Measurements from ENCODE around the gene IMMP2L.

IMMP2L gene

DNA sequence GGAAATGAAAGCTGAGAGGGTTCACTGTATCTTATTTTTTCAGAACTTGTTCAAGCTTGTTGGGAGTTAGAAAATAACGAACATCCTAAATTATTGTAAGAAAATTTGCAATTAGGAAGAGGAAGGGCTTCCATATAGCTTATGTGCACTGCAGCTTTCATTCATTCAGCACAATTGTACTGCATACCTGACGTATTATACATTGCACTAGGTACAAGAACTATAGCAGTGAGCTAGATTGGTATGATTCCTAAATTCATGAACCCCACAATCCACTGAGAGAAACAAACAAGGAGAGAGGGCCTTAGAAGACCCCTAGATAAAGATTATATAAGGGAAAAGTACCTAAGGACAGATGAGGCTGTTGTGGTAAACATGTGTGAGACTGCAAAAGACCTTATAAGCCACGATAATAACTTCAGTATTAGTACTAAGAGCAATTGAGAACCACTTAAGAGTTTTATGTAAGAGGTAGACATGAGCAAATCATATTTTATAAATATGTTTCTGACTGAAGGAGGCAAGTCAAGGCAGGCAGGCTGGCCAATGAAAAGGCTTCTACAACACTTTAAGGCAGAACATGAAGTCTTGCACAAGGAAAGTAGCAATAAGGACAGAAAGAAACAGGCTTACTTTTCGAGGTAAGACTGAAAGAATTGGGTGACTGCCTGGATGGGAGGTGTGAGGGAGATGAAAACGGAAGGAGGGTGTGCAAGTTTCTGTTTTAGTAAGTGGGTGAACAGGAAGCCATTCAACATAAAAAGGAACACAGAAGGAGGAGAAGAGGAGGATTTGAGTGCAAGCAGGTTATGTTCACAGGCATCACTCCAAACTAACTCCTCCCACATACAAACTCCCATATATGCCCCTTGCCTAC, 549.3 kb downstream of the IMMP2L start:
- DNase-seq: no peak

DNA sequence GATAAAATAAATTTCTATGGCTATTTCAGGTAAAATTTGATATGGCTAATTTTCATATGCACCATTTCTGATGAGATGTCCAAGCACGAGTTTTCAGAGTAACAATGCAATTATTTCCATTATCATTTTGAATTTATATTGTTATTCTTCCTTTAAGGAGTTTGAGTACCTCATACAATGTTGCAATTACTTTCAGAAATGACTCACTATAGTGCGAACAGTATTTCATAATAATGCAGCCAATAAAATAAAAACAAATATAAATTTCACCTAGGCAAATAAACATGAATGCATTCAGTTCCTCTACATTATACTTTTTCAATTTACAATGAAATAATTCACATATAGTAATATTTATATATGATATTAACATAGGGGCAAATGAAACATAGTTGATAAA, 550.1 kb downstream of the IMMP2L start:
- DNase-seq: no peak

DNA sequence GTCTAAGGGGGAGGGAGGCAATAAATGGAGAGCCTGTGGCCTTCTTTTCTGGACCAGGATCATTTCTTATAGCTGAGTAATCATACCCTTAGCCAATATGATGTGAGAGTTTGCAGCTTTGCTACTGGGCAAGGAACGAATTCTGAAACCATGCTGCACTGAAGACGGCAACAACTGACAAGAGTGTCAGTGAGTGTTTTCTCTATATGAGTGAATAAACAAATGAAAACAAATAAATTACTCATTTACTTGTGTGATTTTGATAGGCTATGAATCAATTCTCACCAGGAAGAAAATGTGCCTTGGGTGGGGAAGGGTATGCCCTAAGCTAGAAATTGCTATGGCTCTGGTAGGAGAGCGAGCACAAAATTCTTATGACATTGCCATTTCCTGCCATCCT, 550.8 kb downstream of the IMMP2L start:
- no peak for DNase-seq

DNA sequence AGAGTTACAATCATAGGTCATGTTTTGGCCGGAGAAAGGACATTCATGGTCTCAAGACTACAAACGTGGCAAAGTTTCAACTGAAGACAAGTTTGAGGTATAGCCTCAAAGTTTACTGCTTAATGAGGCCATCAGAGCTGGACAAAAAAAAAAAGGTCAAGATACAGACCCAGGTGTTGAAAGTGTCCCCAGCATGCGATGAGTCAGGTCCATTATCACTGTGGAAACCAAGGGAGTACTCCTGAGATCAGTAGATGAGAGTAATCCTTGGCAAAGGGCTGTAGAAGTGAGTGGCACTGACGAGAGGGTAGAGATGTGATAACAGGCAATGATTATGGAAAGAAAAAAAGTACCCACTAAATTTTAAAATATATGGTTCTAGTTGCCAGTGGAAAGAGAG, 551.5 kb downstream of the IMMP2L start:
- no peak for DNase-seq

DNA sequence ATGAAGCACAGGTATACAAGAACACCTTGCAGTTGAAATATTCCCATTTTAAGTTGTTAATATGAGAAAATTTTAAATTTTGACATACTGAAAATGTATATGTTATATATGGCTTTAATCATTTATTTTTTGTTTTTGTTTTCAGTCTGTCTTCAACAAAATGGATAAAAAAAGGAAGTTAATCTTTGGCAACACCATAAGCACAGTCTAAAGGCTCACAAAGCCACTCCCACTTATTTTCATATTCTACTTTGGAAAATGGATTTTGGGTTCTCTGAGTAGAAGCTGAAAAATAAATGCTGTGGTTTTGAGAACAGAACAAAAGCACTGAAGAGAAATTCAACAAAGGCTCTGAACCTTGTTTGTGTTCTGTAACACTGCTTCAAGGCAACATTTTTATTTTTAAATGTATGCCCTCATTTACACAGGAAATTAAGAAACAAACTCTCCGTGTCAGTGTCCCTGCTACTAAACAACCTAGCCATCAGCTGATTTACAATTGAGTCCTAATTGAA, 552.7 kb downstream of the IMMP2L start:
- no peak for DNase-seq

DNA sequence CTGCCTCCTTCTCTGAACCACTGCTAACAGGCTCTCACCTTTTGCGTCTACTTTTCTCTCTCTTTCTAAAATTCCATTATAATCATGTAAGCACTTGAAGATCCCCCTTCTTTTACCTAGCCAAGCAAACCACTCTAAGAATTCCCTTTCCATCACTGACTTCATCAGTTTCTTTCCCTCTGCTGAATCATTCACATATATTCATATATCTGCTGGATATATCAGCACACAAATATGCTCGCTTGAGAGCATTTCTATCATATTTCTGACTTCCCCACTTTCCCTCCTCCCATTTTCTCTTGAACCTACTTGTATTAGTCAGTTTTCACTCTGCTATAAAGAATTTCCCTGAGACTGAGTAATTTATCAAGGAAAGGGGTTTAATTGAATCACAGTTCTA, 555.6 kb downstream of the IMMP2L start:
- no peak for DNase-seq

DNA sequence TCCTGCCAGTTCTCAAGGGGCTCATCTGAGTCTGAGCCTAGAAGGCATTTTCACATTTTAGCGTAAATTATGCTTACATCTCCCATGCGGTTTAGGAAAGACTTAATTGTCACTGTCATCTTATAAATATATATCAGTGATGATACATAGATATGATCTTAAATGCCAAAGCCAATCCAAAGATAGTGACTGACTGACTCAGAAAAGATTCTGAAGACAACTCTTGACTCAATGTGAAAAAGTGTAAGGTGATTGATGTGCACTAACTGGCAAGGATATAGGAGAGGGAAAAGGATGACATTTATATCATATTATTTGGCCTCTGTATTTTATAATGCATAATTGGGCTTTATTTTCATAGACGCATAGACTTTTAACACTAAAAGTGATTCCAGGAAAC, 556.3 kb downstream of the IMMP2L start:
- no peak for DNase-seq

DNA sequence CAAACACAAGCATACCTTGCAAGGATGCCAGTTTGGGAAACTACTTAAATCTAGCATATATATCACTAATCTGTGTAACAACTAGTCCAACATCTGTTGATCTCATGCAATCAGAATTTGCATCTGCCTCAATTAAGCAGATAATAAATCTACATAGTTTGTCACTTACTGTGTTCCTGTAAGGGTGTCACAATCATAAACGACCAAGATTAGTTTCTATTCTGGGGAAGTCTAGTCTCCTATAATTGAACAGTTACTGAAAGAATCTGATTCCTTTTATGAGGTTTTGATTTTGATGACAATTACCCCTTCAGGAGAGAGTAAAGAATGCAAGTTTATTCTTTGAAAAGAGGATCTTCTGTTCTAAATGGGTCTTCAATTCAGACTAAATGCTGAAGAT, 556.8 kb downstream of the IMMP2L start:
- no peak for DNase-seq

DNA sequence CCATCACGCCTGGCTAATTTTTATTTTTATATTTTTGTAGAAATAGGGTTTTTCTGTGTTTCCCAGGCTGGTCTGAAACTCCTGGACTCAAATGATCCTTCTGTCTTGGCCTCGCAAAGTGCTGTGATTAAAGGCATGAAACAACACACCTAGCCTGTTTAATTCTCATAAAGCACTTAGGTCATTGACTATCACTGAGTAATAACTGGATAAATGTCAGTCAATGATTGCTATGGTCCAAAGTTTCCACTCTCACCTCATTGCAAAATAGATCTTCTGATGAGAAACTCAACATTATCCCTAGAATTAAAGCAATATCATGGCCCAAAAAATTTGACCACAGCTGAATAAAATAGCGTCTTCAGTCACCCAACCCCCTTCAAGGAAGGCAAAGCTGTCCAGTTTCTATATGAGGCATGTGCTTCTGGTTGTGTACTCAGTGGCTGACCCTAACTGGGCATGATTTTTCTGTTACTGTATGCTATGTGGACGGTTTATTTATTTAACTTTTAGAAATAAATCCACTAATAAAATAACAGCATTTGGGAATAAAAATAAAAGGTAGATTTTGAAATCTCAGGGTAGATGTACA, 557.9 kb downstream of the IMMP2L start:
- DNase-seq: no peak

DNA sequence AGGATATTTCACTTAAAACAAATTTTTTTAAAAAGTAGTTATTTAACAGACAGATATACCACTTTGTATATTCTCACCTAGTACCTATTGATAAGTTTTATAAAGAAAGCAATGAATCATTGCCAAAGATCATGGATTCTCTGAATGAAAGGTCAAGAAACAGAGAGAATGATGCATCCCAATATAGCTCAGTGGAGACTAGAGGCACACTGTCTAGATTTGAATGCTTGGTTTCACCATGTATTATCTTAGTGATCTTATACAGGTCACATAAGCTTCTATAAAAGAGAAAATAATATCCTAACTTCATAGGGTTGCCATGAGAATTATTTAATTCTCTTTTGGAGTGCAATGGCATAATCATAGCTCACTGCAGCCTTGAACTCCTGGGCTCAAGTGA, 558.4 kb downstream of the IMMP2L start:
- DNase-seq: no peak

DNA sequence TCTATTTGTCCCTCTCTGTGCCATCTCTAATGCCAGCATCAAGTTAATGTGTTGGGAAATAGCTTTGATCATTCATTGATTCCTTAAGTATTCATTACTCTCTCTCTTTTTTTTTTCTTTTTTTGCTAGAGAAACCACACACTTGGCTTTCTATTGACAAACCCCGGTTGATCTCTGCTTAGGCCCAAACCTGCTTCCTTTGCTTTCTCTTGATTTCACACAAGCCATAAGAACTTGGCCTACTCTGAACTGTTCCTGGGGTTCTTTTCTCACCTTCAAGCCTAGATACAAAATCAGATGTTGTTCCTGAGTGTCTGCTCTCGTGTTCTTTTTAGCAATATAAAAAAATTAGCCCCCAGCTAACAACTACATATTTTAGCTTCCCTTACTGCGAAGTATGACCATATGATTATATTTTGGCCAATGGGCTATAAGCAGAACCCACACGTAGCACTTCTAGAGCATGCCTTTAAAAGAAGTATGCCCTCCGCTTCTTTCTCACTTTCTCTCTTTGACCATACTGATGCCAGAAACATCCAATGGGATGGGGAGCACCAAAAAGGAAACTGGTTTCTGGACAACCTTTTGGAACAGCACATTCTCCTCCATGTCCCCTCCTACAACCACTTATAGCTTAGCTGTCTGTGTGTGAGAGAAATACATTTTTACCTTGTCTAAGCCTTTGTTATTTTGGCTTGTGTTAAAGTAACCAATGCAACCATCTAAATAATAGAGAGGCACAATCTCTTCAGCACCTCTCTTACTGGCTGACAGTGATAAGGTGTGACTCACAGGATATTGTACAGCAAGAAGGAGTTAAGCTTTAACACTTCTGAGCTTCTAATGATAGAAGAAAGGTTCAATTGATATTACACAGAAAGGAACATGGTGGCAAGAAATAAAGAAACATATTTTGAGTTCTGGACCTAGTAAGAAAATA, 568.0 kb downstream of the IMMP2L start:
- no peak for DNase-seq

DNA sequence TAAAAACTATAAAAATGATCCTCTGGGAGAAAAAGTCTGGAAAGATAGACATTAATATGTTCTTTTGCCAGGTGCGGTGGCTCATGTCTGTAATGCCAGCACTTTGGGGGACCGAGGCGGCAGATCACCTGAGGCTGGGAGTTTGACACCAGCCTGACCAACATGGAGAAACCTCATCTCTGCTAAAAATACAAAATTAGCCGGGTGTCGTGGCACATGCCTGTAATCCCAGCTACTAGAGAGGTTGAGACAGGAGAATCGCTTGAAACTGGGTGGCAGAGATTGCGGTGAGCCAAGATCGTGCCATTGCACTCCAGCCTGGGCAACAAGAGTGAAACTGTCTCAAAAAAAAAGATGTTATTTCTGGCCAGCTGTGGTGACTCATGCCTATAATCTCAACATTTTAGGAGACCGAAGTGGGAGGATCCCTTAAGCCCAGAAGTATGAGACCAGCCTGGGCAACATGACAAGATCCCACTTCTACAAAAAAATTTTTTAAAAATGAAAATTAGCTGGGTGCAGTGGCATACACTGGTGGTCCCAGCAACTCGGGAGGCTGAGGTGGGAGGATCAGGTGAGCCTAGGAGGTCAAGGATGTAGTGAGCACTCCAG, 573.3 kb downstream of the IMMP2L start:
- no peak for DNase-seq

DNA sequence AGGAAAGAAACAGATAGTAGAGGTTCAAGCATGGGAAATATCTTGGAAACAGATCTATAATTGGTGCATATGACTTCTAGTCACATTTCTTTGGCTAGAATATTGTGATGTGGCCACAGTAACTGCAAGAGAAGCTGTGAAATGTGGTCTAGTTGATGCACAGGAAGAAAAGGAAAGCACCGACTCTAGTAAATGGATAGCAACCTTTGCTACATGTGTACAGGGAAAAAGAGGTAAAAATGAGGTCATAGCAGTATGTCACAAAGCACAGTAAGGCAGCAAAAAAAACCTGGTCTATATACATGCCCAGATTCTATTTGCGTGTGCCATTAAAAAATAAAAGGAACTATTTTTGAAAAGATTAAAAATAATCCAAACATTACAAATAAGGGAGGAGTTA, 573.9 kb downstream of the IMMP2L start:
- DNase-seq: no peak

DNA sequence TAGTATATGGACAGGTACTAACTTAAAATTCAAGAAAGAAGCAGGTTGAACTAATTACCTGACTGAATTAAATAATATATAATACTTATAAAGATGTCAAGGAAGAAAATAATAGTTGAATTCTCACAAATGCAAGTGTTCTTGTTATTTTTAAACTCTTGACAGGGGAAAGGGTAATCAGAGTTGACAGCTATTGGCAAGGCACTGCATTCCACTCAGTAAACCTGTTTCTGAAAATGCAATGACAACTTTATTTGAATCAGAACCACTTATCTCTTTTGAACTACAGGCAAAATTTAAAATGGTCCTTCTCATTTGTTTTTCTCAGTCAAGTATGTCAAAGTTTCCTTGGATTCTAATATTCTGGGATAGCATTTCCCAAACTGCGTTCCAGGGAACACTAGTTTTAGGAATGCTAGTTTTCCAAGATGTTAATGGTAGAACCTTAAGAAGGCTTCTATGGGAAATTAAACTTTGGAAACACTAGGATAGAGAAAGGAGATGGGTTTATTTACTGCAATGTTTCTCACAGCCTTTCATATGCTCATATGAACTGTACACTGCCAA, 575.1 kb downstream of the IMMP2L start:
- no peak for DNase-seq

DNA sequence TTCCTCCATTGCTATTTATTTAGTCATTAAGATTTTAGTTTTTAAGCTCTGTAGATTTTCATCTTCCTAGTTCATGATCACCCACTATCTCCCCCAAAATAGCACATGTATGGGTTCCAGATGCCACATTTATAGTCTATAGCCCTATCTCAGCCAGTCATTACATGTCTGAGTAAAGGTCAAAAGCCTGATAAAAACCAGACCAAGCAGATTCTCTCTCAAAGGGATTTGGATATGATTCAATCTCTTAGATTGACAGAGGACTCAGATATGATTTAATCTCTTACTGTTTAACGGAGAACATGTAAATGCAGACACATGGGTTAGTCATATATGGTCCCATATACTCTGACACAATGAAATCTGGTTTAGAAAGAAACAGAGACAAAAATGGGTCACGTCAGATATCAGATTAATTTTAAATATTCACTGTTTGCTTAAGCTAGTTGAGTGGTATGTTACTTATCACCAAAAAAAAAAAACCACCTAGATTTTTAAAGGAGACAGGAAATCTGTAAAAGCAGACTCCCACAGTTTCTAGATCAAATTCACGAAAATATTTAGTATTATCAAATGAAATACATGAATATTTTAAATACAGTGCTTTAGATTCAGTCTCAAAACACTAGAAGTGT, 578.4 kb downstream of the IMMP2L start:
- no peak for DNase-seq

DNA sequence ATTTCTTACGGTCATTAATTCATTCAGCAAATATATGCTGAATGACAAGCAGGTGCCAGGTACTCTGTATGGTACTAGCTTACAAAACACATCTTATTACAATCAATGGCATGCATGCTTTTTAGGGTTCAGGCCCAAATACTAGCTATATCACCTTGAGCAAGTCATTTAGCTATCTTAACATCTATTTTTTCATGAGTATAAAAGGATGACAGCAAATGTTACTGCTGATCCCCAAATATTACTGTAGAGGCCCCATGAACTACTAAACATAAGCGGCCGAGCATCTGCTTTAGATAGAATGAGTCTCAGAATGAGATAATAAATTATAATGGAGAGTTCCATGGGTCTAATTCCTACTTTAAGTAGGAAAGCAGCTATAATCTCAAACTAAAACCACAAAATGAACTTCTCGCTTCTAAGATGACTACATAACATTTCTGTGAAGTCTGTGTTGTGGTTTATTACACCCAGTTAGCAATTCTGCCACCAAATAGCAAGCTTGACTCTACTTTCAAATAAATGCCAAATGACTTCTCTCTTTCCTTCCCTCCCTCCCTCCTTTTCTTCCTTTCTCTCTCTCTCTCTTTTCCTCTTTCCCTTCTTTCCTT, 585.1 kb downstream of the IMMP2L start:
- no peak for DNase-seq

DNA sequence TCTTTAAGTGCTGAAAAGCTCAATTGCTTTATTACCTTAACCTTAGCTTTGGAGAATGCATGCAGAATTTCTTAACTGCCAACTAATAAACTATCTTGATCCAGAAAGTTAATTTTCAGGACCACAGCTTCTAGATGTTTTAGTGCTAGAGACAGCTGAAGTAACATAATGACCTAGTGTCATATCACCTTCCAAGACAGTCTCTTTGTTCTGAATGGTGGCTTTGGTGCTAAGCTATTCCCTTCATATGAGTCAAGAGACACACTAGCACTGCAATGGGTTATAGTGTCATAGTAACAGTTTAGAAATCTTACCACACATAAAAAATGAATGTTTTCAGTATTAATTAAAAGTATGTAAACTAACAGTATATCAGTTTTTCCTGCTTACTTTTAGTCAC, 586.8 kb downstream of the IMMP2L start:
- DNase-seq: no peak

DNA sequence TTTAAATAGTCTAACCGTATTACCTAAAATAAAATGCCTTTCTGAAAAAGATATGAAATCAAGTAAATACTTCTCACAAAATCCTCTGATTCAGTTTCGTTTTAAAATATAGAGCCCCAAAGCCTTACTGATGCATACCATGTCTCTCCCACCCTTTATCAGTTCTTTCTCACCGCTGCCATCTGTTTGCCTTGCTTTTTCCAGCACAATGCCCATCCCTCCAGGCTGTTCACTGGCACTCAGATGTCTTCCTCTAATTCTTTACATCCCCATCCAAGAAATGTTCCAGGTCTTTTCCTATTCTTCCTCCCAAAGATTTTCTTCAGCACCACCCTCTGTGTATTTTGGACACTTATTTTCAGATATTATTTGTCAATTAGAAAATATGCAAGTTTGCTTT, 587.9 kb downstream of the IMMP2L start:
- no peak for DNase-seq

DNA sequence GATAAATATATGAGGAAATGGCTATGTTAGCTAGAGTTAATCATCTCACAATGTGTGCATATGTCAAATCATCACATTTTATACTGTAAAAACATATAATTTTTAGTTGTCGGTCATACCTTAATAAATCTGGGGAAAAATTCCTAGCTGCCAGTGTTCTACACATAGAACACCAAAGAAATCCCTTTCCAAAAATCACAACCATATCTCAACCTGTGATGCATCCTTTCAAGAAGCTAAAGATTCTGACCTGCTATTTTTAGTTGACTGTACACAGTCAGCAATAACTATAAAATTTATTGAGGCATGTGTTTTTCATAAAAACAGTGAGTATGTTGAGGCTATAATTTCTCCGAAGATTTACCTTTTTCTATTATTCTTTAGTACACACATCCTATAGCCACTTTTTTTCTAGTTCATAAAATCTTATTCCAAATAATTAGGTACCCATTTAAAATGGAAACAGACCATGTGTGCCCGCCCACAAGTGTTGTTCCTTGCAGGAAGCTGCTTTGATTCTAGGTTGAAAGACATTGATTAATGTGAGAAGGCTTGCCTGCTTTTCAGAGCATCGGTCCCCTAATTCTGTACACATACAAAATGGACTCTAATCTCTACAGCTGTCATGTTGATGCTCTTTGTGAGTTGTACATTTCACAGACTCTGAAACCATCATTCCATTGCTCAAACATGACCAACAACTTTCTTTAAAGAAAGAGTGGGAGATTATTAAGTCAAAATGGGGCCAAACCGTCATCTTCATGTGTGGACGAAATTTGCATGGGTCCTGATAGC, 588.9 kb downstream of the IMMP2L start:
- no peak for DNase-seq

DNA sequence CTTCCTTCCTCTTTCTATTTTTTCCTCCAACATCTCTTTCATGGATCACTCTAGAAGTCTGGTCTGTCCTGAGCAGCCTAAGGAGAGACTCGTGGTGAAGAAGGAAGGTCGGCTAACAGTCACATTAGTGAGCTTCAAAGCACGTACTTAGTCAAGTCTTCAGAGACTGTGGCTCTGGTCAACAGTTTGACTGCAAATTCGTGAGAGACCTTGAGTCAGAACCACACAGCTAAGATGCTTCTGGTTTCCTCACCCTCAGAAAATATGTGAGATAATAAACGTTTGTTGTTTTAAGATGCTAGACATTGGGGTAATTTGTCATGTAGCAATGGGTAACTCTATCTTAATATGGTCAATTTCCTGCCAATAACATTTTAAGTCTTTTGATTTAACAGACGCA, 597.5 kb downstream of the IMMP2L start:
- DNase-seq: no peak

DNA sequence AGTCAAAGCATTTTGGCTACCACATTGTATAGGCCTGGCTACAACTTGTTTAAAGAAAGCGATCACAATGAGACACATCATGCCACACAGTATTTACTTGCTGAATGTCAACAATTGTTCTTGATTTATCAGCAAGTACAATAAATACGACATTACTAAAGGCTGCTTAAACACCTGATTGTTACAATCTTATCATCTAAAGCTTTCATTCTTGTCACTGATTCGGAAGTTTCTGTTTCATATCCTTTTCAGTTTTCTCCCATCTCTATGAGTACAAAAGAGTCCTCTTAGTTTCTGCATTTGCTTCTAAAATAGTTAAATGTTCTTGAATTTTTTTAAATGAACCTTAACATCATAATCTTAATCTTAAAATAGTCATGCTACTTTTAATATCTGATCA, 599.5 kb downstream of the IMMP2L start:
- no peak for DNase-seq

All from cerebellar nuclear complex (tissue), 1 donor.